HK-2 (cell line): ENCODE measurements around the gene EXOC7.

Source experiments
- DNase-seq: peaks from one replicate; pipeline ENCODE4 v3.0.0-alpha.2; 2018; ENCODE audit not compliant: unreplicated experiment

The EXOC7 gene

GRCh38 chr17:76103274-76104139, at the start of gene EXOC7:
EXOC7 (minus strand) TSS chr17:76103787; CDS start chr17:76103692, 95 bp downstream.
- peak; percentile 92 for DNase-seq

GRCh38 chr17:76153202-76153601, 49.6 kb upstream of the EXOC7 start:
- DNase-seq = no peak

GRCh38 chr17:76152591-76152990, 49.0 kb upstream of the EXOC7 start:
- no peak for DNase-seq

GRCh38 chr17:76151896-76152454, 48.4 kb upstream of the EXOC7 start:
- no peak for DNase-seq

- DNase-seq = no peak
These were observed 47.4 kb upstream of the EXOC7 start for GRCh38 chr17:76150712-76151622.

- DNase-seq = no peak
These were observed 45.6 kb upstream of the EXOC7 start for GRCh38 chr17:76149214-76149613.

- DNase-seq = no peak
These were observed 44.4 kb upstream of the EXOC7 start for GRCh38 chr17:76148015-76148326.

- no peak for DNase-seq
These were observed 43.8 kb upstream of the EXOC7 start for GRCh38 chr17:76147211-76148014.

- no peak for DNase-seq
These were observed 42.7 kb upstream of the EXOC7 start for GRCh38 chr17:76146053-76146851.

GRCh38 chr17:76145231-76146052, 41.9 kb upstream of the EXOC7 start:
- DNase-seq = no peak

GRCh38 chr17:76142585-76143041, 39.0 kb upstream of the EXOC7 start:
- no peak for DNase-seq

GRCh38 chr17:76142039-76142584, 38.5 kb upstream of the EXOC7 start:
- DNase-seq = no peak

GRCh38 chr17:76141212-76142038, 37.8 kb upstream of the EXOC7 start, which contains the start of gene FOXJ1:
FOXJ1 (minus strand) TSS chr17:76141245; CDS start chr17:76140395, 850 bp downstream.
- peak; percentile 89 for DNase-seq

- DNase-seq = no peak
These were observed 37.1 kb upstream of the EXOC7 start for GRCh38 chr17:76140661-76141211.

GRCh38 chr17:76139801-76140660, 36.4 kb upstream of the EXOC7 start:
- no peak for DNase-seq

GRCh38 chr17:76138896-76139752, 35.5 kb upstream of the EXOC7 start:
- no peak for DNase-seq
